Skeletal muscle satellite cell (primary cell): Measurements from ENCODE around the gene PCDHB16.
"Not testable (repeated sequence)": the region's sequence is repeated elsewhere in the genome, so short reads cannot be mapped to it uniquely, and the experiment has no call there.

Experiments
- H3K27me3 ChIP-seq: 2 replicates; pipeline ENCODE4 v1.7.0; 2013; ENCODE audit warnings: low read length; ENCODE audit not compliant: control insufficient read depth, insufficient read depth
- H3K36me3 ChIP-seq: 2 replicates; pipeline ENCODE4 v1.7.0; 2013; ENCODE audit warnings: mild to moderate bottlenecking, control low read depth, low read length; ENCODE audit not compliant: insufficient read depth
- H3K4me1 ChIP-seq: 2 replicates; pipeline ENCODE4 v1.7.0; 2013; ENCODE audit warnings: low read length; ENCODE audit not compliant: control insufficient read depth, insufficient read depth
- H3K4me2 ChIP-seq: 2 replicates; pipeline ENCODE4 v1.7.0; 2013; ENCODE audit warnings: mild to moderate bottlenecking, low read length
- H3K4me3 ChIP-seq: 2 replicates; pipeline ENCODE4 v1.7.0; 2013; ENCODE audit warnings: low read length
- H3K9ac ChIP-seq: 2 replicates; pipeline ENCODE4 v1.7.0; 2013; ENCODE audit warnings: mild to moderate bottlenecking, low read depth, low read length, moderate library complexity
- H3K9me3 ChIP-seq: replicated peaks from 2 replicates; pipeline ENCODE4 v1.7.0; 2013; ENCODE audit warnings: mild to moderate bottlenecking, control low read depth, low read length

Gene PCDHB16

DNA sequence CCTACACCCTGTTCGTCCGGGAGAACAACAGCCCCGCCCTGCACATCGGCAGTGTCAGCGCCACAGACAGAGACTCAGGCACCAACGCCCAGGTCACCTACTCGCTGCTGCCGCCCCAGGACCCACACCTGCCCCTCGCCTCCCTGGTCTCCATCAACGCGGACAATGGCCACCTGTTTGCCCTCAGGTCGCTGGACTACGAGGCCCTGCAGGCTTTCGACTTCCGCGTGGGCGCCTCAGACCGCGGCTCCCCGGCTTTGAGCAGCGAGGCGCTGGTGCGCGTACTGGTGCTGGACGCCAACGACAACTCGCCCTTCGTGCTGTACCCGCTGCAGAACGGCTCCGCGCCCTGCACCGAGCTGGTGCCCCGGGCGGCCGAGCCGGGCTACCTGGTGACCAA, 6.5 kb downstream of the PCDHB16 start:
- H3K4me2 ChIP-seq, H3K9me3 ChIP-seq, H3K27me3 ChIP-seq, H3K9ac ChIP-seq, H3K4me1 ChIP-seq, H3K4me3 ChIP-seq, H3K36me3 ChIP-seq: not testable (repeated sequence)

- not testable (repeated sequence) for H3K27me3 ChIP-seq, H3K36me3 ChIP-seq, H3K4me1 ChIP-seq, H3K9ac ChIP-seq, H3K4me2 ChIP-seq, H3K4me3 ChIP-seq, H3K9me3 ChIP-seq
Measured at GRCh38 chr5:141189131-141189530, 6.9 kb downstream of the PCDHB16 start.

GRCh38 chr5:141192110-141192725, 10.0 kb downstream of the PCDHB16 start, which contains the start of gene PCDHB10:
Gene PCDHB10 (plus strand): TSS chr5:141192353. CDS start chr5:141192553, 200 bp downstream.
- Histone ChIP-seq H3K4me2 (peak within 1 kb of the TSS; percentile 34), H3K4me1 (no peaks in the 10 kb centered on the region), H3K4me3 (no peak within 1 kb of the TSS), H3K36me3 (no peaks in the 10 kb centered on the region), H3K27me3 (no peaks in the 10 kb centered on the region), H3K9ac (no peak within 1 kb of the TSS), H3K9me3 (no peaks in the 10 kb centered on the region)

DNA sequence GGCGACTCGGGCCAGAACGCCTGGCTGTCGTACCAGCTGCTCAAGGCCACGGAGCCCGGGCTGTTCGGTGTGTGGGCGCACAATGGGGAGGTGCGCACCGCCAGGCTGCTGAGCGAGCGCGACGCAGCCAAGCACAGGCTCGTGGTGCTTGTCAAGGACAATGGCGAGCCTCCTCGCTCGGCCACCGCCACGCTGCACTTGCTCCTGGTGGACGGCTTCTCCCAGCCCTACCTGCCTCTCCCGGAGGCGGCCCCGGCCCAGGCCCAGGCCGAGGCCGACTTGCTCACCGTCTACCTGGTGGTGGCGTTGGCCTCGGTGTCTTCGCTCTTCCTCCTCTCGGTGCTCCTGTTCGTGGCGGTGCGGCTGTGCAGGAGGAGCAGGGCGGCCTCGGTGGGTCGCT, 12.1 kb downstream of the PCDHB16 start:
- H3K9ac ChIP-seq, H3K36me3 ChIP-seq, H3K27me3 ChIP-seq, H3K4me3 ChIP-seq, H3K4me2 ChIP-seq, H3K4me1 ChIP-seq, H3K9me3 ChIP-seq: not testable (repeated sequence)

- Histone ChIP-seq H3K4me3 (no peak overlapping the region), H3K4me1 (no peaks in the 10 kb centered on the region), H3K9ac (no peak overlapping the region), H3K4me2 (no peak overlapping the region), H3K36me3 (no peaks in the 10 kb centered on the region), H3K9me3 (no peaks in the 10 kb centered on the region), H3K27me3 (no peaks in the 10 kb centered on the region)
Measured at GRCh38 chr5:141196363-141196762, 14.2 kb downstream of the PCDHB16 start.

- Histone ChIP-seq H3K4me1 (no peaks in the 10 kb centered on the region), H3K27me3 (no peaks in the 10 kb centered on the region), H3K4me2 (no peak within 1 kb of the TSS), H3K36me3 (no peaks in the 10 kb centered on the region), H3K9me3 (no peaks in the 10 kb centered on the region), H3K4me3 (peak within 1 kb of the TSS; percentile 45), H3K9ac (no peak within 1 kb of the TSS)
Measured at GRCh38 chr5:141199359-141200235, 17.4 kb downstream of the PCDHB16 start, which contains the start of gene PCDHB11. Gene PCDHB11 (plus strand): TSS chr5:141199627. CDS start chr5:141199775, 148 bp downstream.

DNA sequence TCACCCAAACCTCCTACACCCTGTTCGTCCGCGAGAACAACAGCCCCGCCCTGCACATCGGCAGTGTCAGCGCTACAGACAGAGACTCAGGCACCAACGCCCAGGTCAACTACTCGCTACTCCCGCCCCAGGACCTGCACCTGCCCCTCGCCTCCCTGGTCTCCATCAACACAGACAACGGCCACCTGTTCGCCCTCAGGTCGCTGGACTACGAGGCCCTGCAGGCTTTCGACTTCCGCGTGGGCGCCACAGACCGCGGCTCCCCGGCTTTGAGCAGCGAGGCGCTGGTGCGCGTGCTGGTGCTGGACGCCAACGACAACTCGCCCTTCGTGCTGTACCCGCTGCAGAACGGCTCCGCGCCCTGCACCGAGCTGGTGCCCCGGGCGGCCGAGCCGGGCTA, 18.9 kb downstream of the PCDHB16 start:
- H3K4me2 ChIP-seq, H3K9ac ChIP-seq, H3K9me3 ChIP-seq, H3K27me3 ChIP-seq, H3K4me1 ChIP-seq, H3K36me3 ChIP-seq, H3K4me3 ChIP-seq: not testable (repeated sequence)

GRCh38 chr5:141201646-141202045, 19.5 kb downstream of the PCDHB16 start:
- not testable (repeated sequence) for H3K4me3 ChIP-seq, H3K9me3 ChIP-seq, H3K4me1 ChIP-seq, H3K36me3 ChIP-seq, H3K4me2 ChIP-seq, H3K9ac ChIP-seq, H3K27me3 ChIP-seq

GRCh38 chr5:141208478-141208877, 26.3 kb downstream of the PCDHB16 start, which contains the start of gene PCDHB12:
Gene PCDHB12 (plus strand): TSS chr5:141208719. CDS start chr5:141208908, 189 bp downstream.
- Histone ChIP-seq H3K4me3 (peak within 1 kb of the TSS; percentile 45), H3K9me3 (no peaks in the 10 kb centered on the region), H3K9ac (no peak within 1 kb of the TSS), H3K36me3 (no peaks in the 10 kb centered on the region), H3K27me3 (peaks cover 2% of the 10 kb centered on the region), H3K4me2 (peak within 1 kb of the TSS; percentile 49), H3K4me1 (no peaks in the 10 kb centered on the region)

GRCh38 chr5:141210281-141210680, 28.1 kb downstream of the PCDHB16 start:
- not testable (repeated sequence) for H3K9ac ChIP-seq, H3K36me3 ChIP-seq, H3K4me3 ChIP-seq, H3K27me3 ChIP-seq, H3K9me3 ChIP-seq, H3K4me2 ChIP-seq, H3K4me1 ChIP-seq

GRCh38 chr5:141210849-141211248, 28.7 kb downstream of the PCDHB16 start:
- H3K9ac ChIP-seq, H3K4me1 ChIP-seq, H3K4me2 ChIP-seq, H3K36me3 ChIP-seq, H3K4me3 ChIP-seq, H3K27me3 ChIP-seq, H3K9me3 ChIP-seq: not testable (repeated sequence)
